HL-60 (cell line): ENCODE data around the gene POMC.

Experiments used
- GABPA ChIP-seq: IDR thresholded peaks from 2 replicates; pipeline ENCODE4 v1.6.1; 2012; ENCODE audit warnings: low read depth
- POLR2AphosphoS5 ChIP-seq: IDR thresholded peaks from 2 replicates; pipeline ENCODE4 v1.6.1; 2012; ENCODE audit warnings: low read depth
- SPI1 ChIP-seq: IDR thresholded peaks from 2 replicates; pipeline ENCODE4 v1.6.1; 2012; ENCODE audit warnings: low read depth, mild to moderate bottlenecking, borderline replicate concordance
- TF ChIP-seq, protein P1 (sequence below): IDR thresholded peaks from one replicate; pipeline ENCODE4 v1.5.1; 2011; ENCODE audit warnings: low read length, control low read depth, inconsistent platforms; ENCODE audit not compliant: insufficient read depth
- TF ChIP-seq, protein P2 (sequence below): IDR thresholded peaks from 2 replicates; pipeline ENCODE4 v1.6.1; 2012; ENCODE audit warnings: low read depth; ENCODE audit not compliant: insufficient replicate concordance

DNA sequence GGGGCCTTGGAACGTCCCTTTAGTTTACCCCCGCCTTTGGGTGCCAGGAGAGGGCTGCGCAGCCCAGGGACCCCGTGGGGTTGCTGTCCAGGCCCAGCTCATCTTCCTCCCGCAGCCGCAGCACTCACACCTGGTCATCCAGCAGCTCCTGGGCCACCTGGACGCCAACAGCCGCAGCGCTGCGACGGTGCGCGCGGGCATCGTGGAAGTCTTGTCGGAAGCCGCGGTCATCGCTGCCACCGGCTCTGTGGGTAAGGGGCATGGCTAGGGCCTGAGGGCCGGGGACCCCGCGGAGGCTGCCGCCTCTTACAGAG, 37.2 kb downstream of the POMC start:
- TF ChIP-seq, protein P1, sequence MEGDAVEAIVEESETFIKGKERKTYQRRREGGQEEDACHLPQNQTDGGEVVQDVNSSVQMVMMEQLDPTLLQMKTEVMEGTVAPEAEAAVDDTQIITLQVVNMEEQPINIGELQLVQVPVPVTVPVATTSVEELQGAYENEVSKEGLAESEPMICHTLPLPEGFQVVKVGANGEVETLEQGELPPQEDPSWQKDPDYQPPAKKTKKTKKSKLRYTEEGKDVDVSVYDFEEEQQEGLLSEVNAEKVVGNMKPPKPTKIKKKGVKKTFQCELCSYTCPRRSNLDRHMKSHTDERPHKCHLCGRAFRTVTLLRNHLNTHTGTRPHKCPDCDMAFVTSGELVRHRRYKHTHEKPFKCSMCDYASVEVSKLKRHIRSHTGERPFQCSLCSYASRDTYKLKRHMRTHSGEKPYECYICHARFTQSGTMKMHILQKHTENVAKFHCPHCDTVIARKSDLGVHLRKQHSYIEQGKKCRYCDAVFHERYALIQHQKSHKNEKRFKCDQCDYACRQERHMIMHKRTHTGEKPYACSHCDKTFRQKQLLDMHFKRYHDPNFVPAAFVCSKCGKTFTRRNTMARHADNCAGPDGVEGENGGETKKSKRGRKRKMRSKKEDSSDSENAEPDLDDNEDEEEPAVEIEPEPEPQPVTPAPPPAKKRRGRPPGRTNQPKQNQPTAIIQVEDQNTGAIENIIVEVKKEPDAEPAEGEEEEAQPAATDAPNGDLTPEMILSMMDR = no peak
- TF ChIP-seq POLR2AphosphoS5 (no peak), GABPA (no peak), SPI1 (no peak)
- TF ChIP-seq, protein P2, sequence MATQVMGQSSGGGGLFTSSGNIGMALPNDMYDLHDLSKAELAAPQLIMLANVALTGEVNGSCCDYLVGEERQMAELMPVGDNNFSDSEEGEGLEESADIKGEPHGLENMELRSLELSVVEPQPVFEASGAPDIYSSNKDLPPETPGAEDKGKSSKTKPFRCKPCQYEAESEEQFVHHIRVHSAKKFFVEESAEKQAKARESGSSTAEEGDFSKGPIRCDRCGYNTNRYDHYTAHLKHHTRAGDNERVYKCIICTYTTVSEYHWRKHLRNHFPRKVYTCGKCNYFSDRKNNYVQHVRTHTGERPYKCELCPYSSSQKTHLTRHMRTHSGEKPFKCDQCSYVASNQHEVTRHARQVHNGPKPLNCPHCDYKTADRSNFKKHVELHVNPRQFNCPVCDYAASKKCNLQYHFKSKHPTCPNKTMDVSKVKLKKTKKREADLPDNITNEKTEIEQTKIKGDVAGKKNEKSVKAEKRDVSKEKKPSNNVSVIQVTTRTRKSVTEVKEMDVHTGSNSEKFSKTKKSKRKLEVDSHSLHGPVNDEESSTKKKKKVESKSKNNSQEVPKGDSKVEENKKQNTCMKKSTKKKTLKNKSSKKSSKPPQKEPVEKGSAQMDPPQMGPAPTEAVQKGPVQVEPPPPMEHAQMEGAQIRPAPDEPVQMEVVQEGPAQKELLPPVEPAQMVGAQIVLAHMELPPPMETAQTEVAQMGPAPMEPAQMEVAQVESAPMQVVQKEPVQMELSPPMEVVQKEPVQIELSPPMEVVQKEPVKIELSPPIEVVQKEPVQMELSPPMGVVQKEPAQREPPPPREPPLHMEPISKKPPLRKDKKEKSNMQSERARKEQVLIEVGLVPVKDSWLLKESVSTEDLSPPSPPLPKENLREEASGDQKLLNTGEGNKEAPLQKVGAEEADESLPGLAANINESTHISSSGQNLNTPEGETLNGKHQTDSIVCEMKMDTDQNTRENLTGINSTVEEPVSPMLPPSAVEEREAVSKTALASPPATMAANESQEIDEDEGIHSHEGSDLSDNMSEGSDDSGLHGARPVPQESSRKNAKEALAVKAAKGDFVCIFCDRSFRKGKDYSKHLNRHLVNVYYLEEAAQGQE = no peak
